HG03571 (cell line): ENCODE results near the gene SHLD2.
"Not testable (repeated sequence)": the region's sequence is repeated elsewhere in the genome, so short reads cannot be mapped to it uniquely, and the experiment has no call there.

Source experiments
- ATAC-seq: cut with Tn5 transposase; IDR thresholded peaks from one replicate; pipeline ENCODE4 v1.9.1; 2021; ENCODE audit not compliant: unreplicated experiment

Gene SHLD2

GRCh38 chr10:87084291-87084782 lies 10.7 kb upstream of the SHLD2 start:
- peak; percentile 52 for ATAC-seq

GRCh38 chr10:87085537-87085936 lies 9.5 kb upstream of the SHLD2 start:
- ATAC-seq: no peak

GRCh38 chr10:87089746-87090145 lies 5.3 kb upstream of the SHLD2 start:
- no peak for ATAC-seq

- no peak for ATAC-seq
Measured at GRCh38 chr10:87090779-87091178, 4.2 kb upstream of the SHLD2 start.

GRCh38 chr10:87092376-87092860 lies 2.6 kb upstream of the SHLD2 start:
- no peak for ATAC-seq

- ATAC-seq: no peak
Measured at GRCh38 chr10:87092861-87093631, 2.0 kb upstream of the SHLD2 start.

GRCh38 chr10:87093632-87094372 lies 1.2 kb upstream of the SHLD2 start:
- ATAC-seq: peak; percentile 24

- ATAC-seq: peak; percentile 49
Measured at GRCh38 chr10:87095236-87095945, 385 bp downstream of the SHLD2 start.

GRCh38 chr10:87101996-87102395 lies 7.0 kb downstream of the SHLD2 start:
- no peak for ATAC-seq

- not testable (repeated sequence) for ATAC-seq
Measured at GRCh38 chr10:87104727-87105126, 9.7 kb downstream of the SHLD2 start.

GRCh38 chr10:87105446-87106124 lies 10.6 kb downstream of the SHLD2 start:
- ATAC-seq: no peak

GRCh38 chr10:87118122-87118521 lies 23.1 kb downstream of the SHLD2 start:
- not testable (repeated sequence) for ATAC-seq

- not testable (repeated sequence) for ATAC-seq
Measured at GRCh38 chr10:87119029-87119428, 24.0 kb downstream of the SHLD2 start.

- not testable (repeated sequence) for ATAC-seq
Measured at GRCh38 chr10:87123351-87123750, 28.3 kb downstream of the SHLD2 start.

- not testable (repeated sequence) for ATAC-seq
Measured at GRCh38 chr10:87127048-87127447, 32.0 kb downstream of the SHLD2 start.

- ATAC-seq: not testable (repeated sequence)
Measured at GRCh38 chr10:87127607-87128156, 32.7 kb downstream of the SHLD2 start.

GRCh38 chr10:87132176-87132575 lies 37.2 kb downstream of the SHLD2 start:
- not testable (repeated sequence) for ATAC-seq

GRCh38 chr10:87133936-87134335 lies 38.9 kb downstream of the SHLD2 start:
- not testable (repeated sequence) for ATAC-seq

- ATAC-seq: not testable (repeated sequence)
Measured at GRCh38 chr10:87134440-87134839, 39.4 kb downstream of the SHLD2 start.

GRCh38 chr10:87137478-87137877 lies 42.5 kb downstream of the SHLD2 start:
- ATAC-seq: not testable (repeated sequence)
